IMR-90 (cell line): ENCODE results near the gene BCL2L11. TPM values are rescaled to one million over a fixed set of nuclear protein-coding genes. Genes with fewer than 3 reads are reported as not detected.

ENCODE experiments used
- ATAC-seq: fragments of 200-7000 bp; cut with Tn5 transposase; 2 replicates; pipeline ENCODE4 v1.9.1; 2020; ENCODE audit warnings: low read depth, mild to moderate bottlenecking, moderate library complexity
- BruUV-seq: library from RNA; stranded (reverse); fragments of 400-500 nt; replicated peaks from 2 replicates; lab custom pipeline; 2021; lab: Mats Ljungman, UMichigan
- CTCF ChIA-PET: fragments of 300-600 bp; formaldehyde crosslinking; extraction: SDS; loops from one replicate; lab custom pipeline; 2021; ENCODE audit warnings: antibody characterized with exemption; lab: Yijun Ruan, JAX
- POLR2A ChIA-PET: fragments of 300-600 bp; sonication (Branson Sonifier 250); formaldehyde crosslinking; loops from one replicate; lab custom pipeline; 2022; ENCODE audit warnings: antibody characterized with exemption; ENCODE audit not compliant: unreplicated experiment; lab: Charles Lee
- DNase-seq: peaks from one replicate; pipeline ENCODE4 v3.0.0; 2013
- H2AFZ ChIP-seq: replicated peaks from 2 replicates; pipeline ENCODE3; 2013; ENCODE audit warnings: low read length, mild to moderate bottlenecking; ENCODE audit not compliant: poor library complexity
- H2AK5ac ChIP-seq: 2 replicates; pipeline ENCODE4 v1.6.1; 2013; ENCODE audit warnings: low read depth, low read length, inconsistent platforms
- H2AK9ac ChIP-seq: replicated peaks from 2 replicates; pipeline ENCODE3; 2013; ENCODE audit warnings: mild to moderate bottlenecking, low read depth, low read length, moderate library complexity; ENCODE audit not compliant: poor library complexity
- H2BK120ac ChIP-seq: 2 replicates; pipeline ENCODE4 v1.6.1; 2013; ENCODE audit warnings: low read depth, low read length, inconsistent platforms
- H2BK15ac ChIP-seq: 3 replicates; pipeline ENCODE4 v1.6.1; 2013; ENCODE audit warnings: low read depth, low read length, inconsistent platforms
- H2BK20ac ChIP-seq: 2 replicates; pipeline ENCODE4 v1.6.1; 2013; ENCODE audit warnings: low read depth, mild to moderate bottlenecking, inconsistent platforms, low read length, moderate library complexity
- H2BK5ac ChIP-seq: 2 replicates; pipeline ENCODE4 v1.6.1; 2013; ENCODE audit warnings: mild to moderate bottlenecking, low read depth, low read length, inconsistent platforms; ENCODE audit not compliant: poor library complexity, severe bottlenecking
- H3K14ac ChIP-seq: replicated peaks from 2 replicates; pipeline ENCODE4 v1.6.1; 2013; ENCODE audit warnings: low read depth, low read length, inconsistent platforms
- H3K18ac ChIP-seq: 2 replicates; pipeline ENCODE4 v1.6.1; 2013; ENCODE audit warnings: low read depth, low read length, control low read depth
- H3K23ac ChIP-seq: 2 replicates; pipeline ENCODE4 v1.6.1; 2013; ENCODE audit warnings: low read depth, low read length, inconsistent platforms
- H3K27ac ChIP-seq: 2 replicates; pipeline ENCODE4 v1.5.1; 2013; ENCODE audit warnings: mild to moderate bottlenecking, control low read depth, low read length; ENCODE audit not compliant: insufficient read depth
- H3K27me3 ChIP-seq: 2 replicates; pipeline ENCODE4 v1.6.1; 2013; ENCODE audit warnings: low read length; ENCODE audit not compliant: control insufficient read depth, insufficient read depth
- H3K36me3 ChIP-seq: 2 replicates; pipeline ENCODE4 v1.6.1; 2013; ENCODE audit warnings: low read length, mixed read lengths; ENCODE audit not compliant: control insufficient read depth, insufficient read depth
- H3K4ac ChIP-seq: 2 replicates; pipeline ENCODE4 v1.6.1; 2013; ENCODE audit warnings: low read depth, low read length, inconsistent platforms
- H3K4me1 ChIP-seq: 2 replicates; pipeline ENCODE4 v1.6.1; 2013; ENCODE audit warnings: low read length, mixed read lengths; ENCODE audit not compliant: control insufficient read depth, insufficient read depth
- H3K4me2 ChIP-seq: 2 replicates; pipeline ENCODE4 v1.6.1; 2013; ENCODE audit warnings: low read depth, mild to moderate bottlenecking, control low read depth, low read length, moderate library complexity
- H3K4me3 ChIP-seq: 2 replicates; pipeline ENCODE4 v1.5.1; 2013; ENCODE audit warnings: low read depth, mild to moderate bottlenecking, control low read depth, low read length, moderate library complexity; ENCODE audit not compliant: insufficient read depth
- H3K56ac ChIP-seq: 2 replicates; pipeline ENCODE4 v1.6.1; 2013; ENCODE audit warnings: low read length, inconsistent platforms; ENCODE audit not compliant: insufficient read depth; ENCODE audit errors: extremely low read depth
- H3K79me1 ChIP-seq, 2 experiments: 2 replicates each; pipeline ENCODE4 v1.6.1; 2013; ENCODE audit warnings: low read length in 2 of 2, inconsistent platforms in 1 of 2, low read depth in 1 of 2
- H3K9ac ChIP-seq: 2 replicates; pipeline ENCODE4 v1.6.1; 2013; ENCODE audit warnings: low read depth, low read length, control low read depth
- H3K9me1 ChIP-seq: 2 replicates; pipeline ENCODE4 v1.6.1; 2013; ENCODE audit warnings: low read length, inconsistent platforms; ENCODE audit not compliant: insufficient read depth
- H3K9me3 ChIP-seq: 2 replicates; pipeline ENCODE4 v1.6.1; 2013; ENCODE audit warnings: low read length; ENCODE audit not compliant: control insufficient read depth, insufficient read depth
- H4K20me1 ChIP-seq: 2 replicates; pipeline ENCODE4 v1.6.1; 2013; ENCODE audit warnings: low read length, inconsistent platforms; ENCODE audit not compliant: insufficient read depth
- H4K5ac ChIP-seq: 2 replicates; pipeline ENCODE4 v1.6.1; 2013; ENCODE audit warnings: mild to moderate bottlenecking, low read depth, low read length, control low read depth
- H4K8ac ChIP-seq, 2 experiments: 2 replicates each; pipeline ENCODE4 v1.6.1; 2013; ENCODE audit warnings: low read depth in 2 of 2, low read length in 2 of 2, control low read depth in 1 of 2, inconsistent platforms in 1 of 2
- H4K91ac ChIP-seq: 2 replicates; pipeline ENCODE4 v1.6.1; 2013; ENCODE audit warnings: low read depth, low read length, inconsistent platforms; ENCODE audit not compliant: insufficient read depth
- CEBPB ChIP-seq: IDR thresholded peaks from 2 replicates; pipeline ENCODE4 v1.6.1; 2012; ENCODE audit warnings: low read depth, low read length, improper control_type of control experiment
- CTCF ChIP-seq: conservative IDR thresholded peaks from 2 replicates; pipeline ENCODE4 v1.5.1; 2012; ENCODE audit warnings: mild to moderate bottlenecking, low read depth, low read length, improper control_type of control experiment
- MAFK ChIP-seq: IDR thresholded peaks from 2 replicates; pipeline ENCODE4 v1.6.1; 2012; ENCODE audit warnings: low read depth, low read length, improper control_type of control experiment
- MAZ ChIP-seq: IDR thresholded peaks from 2 replicates; pipeline ENCODE4 v1.6.1; 2012; ENCODE audit warnings: low read depth, mild to moderate bottlenecking, low read length, improper control_type of control experiment, moderate library complexity, borderline replicate concordance
- MXI1 ChIP-seq: IDR thresholded peaks from 2 replicates; pipeline ENCODE4 v1.6.1; 2012; ENCODE audit warnings: low read depth, mild to moderate bottlenecking, low read length, moderate library complexity, borderline replicate concordance
- RAD21 ChIP-seq: IDR thresholded peaks from 2 replicates; pipeline ENCODE4 v1.6.1; 2012; ENCODE audit warnings: low read length, improper control_type of control experiment
- SMC3 ChIP-seq: fragments of 150-350 bp; IDR thresholded peaks from 2 replicates; pipeline ENCODE4 v1.6.1; 2016; ENCODE audit warnings: low read depth, mild to moderate bottlenecking, antibody characterized with exemption, low read length, moderate library complexity
- WGBS, 2 experiments: methylation state at CpG; one replicate each; pipeline versions ENCODE4 v1.1.5 to v1.1.7; 2013; ENCODE audit warnings: missing lambda C conversion rate in 2 of 2; ENCODE audit not compliant: insufficient read length in 1 of 2; ENCODE audit errors: extremely low coverage in 2 of 2; 5-methylcytosine and 5-hydroxymethylcytosine counted together
- dilution Hi-C: fragments of 300-500 bp; cut with HindIII; formaldehyde crosslinking; loops from one replicate; pipeline ENCODE4 v1.14.3; 2018; ENCODE audit warnings: low sequenced_read_pairs; ENCODE audit not compliant: unreplicated experiment
- in situ Hi-C: fragments of 300-500 bp; cut with MboI; formaldehyde crosslinking; loops from 3 replicates; pipeline ENCODE4 v1.14.3; 2019; ENCODE audit warnings: low sequenced_read_pairs, inconsistent platforms, mixed read lengths
- intact Hi-C: fragments of 100-400 bp; cut with micrococcal nuclease; formaldehyde crosslinking; loops from 2 replicates; pipeline ENCODE4 v1.10.0; 2022
- polyA plus RNA-seq, 3 experiments: library from polyadenylated mRNA; depleted of rRNA; stranded (reverse); fragments of >200 nt; gene quantifications; 2 replicates each; pipeline ENCODE4 v1.2.3, GENCODE V29; 2012; ENCODE audit warnings: low replicate concordance in 1 of 3
- total RNA-seq: library from RNA; depleted of rRNA; stranded (reverse); fragments of >200 nt; gene quantifications from 2 replicates; pipeline ENCODE4 v1.2.3, GENCODE V29; 2012
- TF ChIP-seq, protein P1 (sequence below): fragments of 150-350 bp; IDR thresholded peaks from 2 replicates; pipeline ENCODE4 v1.6.1; 2016; ENCODE audit warnings: low read depth, mild to moderate bottlenecking, low read length, moderate library complexity, borderline replicate concordance

The BCL2L11 gene
- total and polyA plus RNA-seq, 2 of the 4 experiments (the other 2 are of a cell fraction), result 1.1 to 1.7 TPM

DNA sequence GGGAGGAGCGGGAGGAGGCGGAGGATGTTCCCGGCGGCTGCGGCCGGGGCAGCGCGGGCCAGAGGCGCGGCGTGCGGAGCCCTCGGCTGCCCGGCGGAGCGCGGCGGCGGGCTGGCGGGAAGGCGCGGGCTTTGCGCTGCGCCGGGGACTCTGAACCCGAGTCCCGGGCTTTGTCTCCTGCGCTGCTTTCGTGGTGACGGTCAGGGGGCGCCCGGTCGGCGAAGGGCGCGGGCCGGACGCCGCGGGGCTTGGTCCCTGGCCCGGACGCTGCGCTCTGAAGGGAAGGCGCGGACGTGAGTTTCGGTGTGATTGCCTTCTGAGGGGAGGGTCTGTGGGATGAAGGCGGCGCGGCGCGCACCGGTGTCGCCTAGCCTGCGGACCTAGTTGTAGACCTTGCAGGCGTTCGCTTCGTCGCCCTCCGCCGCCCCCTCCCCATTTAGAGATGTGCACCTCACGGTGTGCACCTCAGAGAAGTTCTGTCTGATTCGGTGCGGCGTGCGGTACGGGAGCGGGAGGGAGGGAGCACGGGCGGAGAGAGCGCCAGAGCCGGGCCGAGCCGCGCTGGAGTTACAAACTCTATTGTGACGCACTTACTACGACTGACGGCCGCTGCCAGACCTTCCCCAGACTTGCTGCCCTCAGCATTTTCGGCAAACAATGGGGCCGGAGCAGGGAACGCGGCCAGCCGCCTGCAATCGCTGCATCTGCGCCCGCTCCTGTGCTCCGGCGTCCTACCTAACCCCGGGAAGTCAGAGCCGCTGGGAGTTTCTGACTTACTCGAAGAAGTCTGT is 2.1 kb downstream of the BCL2L11 start:
- Histone ChIP-seq H3K36me3 (peaks cover 13% of the 10 kb centered on the region), H2BK5ac (no peak overlapping the region), H3K23ac (no peak overlapping the region), H4K91ac (no peak overlapping the region), H4K20me1 (peaks cover 9% of the 10 kb centered on the region; the same call in 1 of the 2 replicates), H3K56ac (no peak overlapping the region), H3K4me3 (peak overlapping the region; percentile 79), H3K4me1 (no peaks in the 10 kb centered on the region; the same call in none of the 2 replicates), H3K9me1 (no peaks in the 10 kb centered on the region), H2AFZ (peak overlapping the region; percentile 95), H3K9ac (peak overlapping the region; percentile 65), H2BK15ac (no peak overlapping the region), H3K27me3 (peaks cover 5% of the 10 kb centered on the region; the same call in 1 of the 2 replicates), H3K4me2 (peak overlapping the region; percentile 84), H2BK120ac (no peak overlapping the region), H3K14ac (peak overlapping the region; percentile 40; the same call in 1 of the 2 replicates), H2AK5ac (no peak overlapping the region; the same call in 1 of the 2 replicates), H3K79me1 (peaks cover 0 to 8% of the 10 kb centered on the region in 2 experiments; a peak in 1 of 4 replicates), H3K27ac (peak overlapping the region; percentile 34), H4K8ac (no peak overlapping the region), H2AK9ac (peak overlapping the region; percentile 51), H3K4ac (peak overlapping the region; percentile 8; the same call in 1 of the 2 replicates), H3K18ac (no peak overlapping the region; the same call in 1 of the 2 replicates), H2BK20ac (no peak overlapping the region), H3K9me3 (peaks cover 3% of the 10 kb centered on the region; the same call in 1 of the 2 replicates), H4K5ac (no peak overlapping the region)
- 0% methylated on average over 51 of the region's 92 CpGs; no CpG with 5 or more reads in 1 of the 2 experiments for WGBS, 2 experiments
- ChIA-PET CTCF (no interaction called here), POLR2A (interaction anchor here (0.7 kb wide), 1 partner anchor 335 kb away, joined by 3 read pairs; no protein-coding TSS in a partner anchor)
- in situ Hi-C loops (no loop called here), dilution Hi-C loops (no loop called here), intact Hi-C loops (no loop called here)
- no peak for TF ChIP-seq SMC3
- no peak for TF ChIP-seq CTCF
- 0 out of 2 replicates have a peak, but pooled peaks have one; percentile 1 for TF ChIP-seq CEBPB
- TF ChIP-seq, protein P1, sequence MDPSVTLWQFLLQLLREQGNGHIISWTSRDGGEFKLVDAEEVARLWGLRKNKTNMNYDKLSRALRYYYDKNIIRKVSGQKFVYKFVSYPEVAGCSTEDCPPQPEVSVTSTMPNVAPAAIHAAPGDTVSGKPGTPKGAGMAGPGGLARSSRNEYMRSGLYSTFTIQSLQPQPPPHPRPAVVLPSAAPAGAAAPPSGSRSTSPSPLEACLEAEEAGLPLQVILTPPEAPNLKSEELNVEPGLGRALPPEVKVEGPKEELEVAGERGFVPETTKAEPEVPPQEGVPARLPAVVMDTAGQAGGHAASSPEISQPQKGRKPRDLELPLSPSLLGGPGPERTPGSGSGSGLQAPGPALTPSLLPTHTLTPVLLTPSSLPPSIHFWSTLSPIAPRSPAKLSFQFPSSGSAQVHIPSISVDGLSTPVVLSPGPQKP, result no peak
- TF ChIP-seq MAZ, result 0 out of 2 replicates have a peak, but pooled peaks have one; percentile 22
- TF ChIP-seq RAD21, result 0 out of 2 replicates have a peak, but pooled peaks have one; percentile 2
- peak; percentile 31; the same call in 1 of the 2 replicates for TF ChIP-seq MXI1
- peak; percentile 98 for TF ChIP-seq MAFK
- peak; percentile 30 for ATAC-seq
- BruUV-seq, result no TSS peak
- DNase-seq, result peak; percentile 82
